Astrocyte (in vitro differentiated cells and primary cell): ENCODE results near the gene NEAT1. TPM values are rescaled to one million over a fixed set of nuclear protein-coding genes. Genes with fewer than 3 reads are reported as not detected.

ENCODE experiments used
- DNase-seq: peaks from one replicate; pipeline ENCODE4 v3.0.0-alpha.2; 2010; ENCODE audit warnings: low read depth
- FAIRE-seq: peaks from 2 replicates; lab custom pipeline; 2011; peaks lifted over from hg19 to GRCh38; lab: Jason Lieb, UNC
- H2AFZ ChIP-seq: 2 replicates; pipeline ENCODE4 v1.6.0; 2012; ENCODE audit warnings: low read depth, low read length, inconsistent platforms
- H3K27ac ChIP-seq: 2 replicates; pipeline ENCODE4 v1.5.1; 2011; ENCODE audit warnings: low read depth, low read length, inconsistent platforms
- H3K27me3 ChIP-seq: 2 replicates; pipeline ENCODE4 v1.6.0; 2011; ENCODE audit warnings: low read length, inconsistent platforms; ENCODE audit not compliant: insufficient read depth
- H3K36me3 ChIP-seq: 2 replicates; pipeline ENCODE4 v1.5.1; 2011; ENCODE audit warnings: low read length, inconsistent platforms; ENCODE audit not compliant: insufficient read depth
- H3K4me1 ChIP-seq: 2 replicates; pipeline ENCODE4 v1.5.1; 2011; ENCODE audit warnings: low read length, inconsistent platforms; ENCODE audit not compliant: insufficient read depth
- H3K4me2 ChIP-seq: 2 replicates; pipeline ENCODE4 v1.6.0; 2012; ENCODE audit warnings: low read length, inconsistent platforms
- H3K4me3 ChIP-seq: 2 replicates; pipeline ENCODE4 v1.5.1; 2011; ENCODE audit warnings: low read depth, mild to moderate bottlenecking, low read length, inconsistent platforms; ENCODE audit not compliant: insufficient read depth
- H3K79me2 ChIP-seq: 2 replicates; pipeline ENCODE4 v1.6.0; 2012; ENCODE audit warnings: mild to moderate bottlenecking, low read length, inconsistent platforms; ENCODE audit not compliant: insufficient read depth
- H3K9ac ChIP-seq: 2 replicates; pipeline ENCODE4 v1.6.0; 2012; ENCODE audit warnings: mild to moderate bottlenecking, low read length, inconsistent platforms
- H3K9me3 ChIP-seq: 2 replicates; pipeline ENCODE4 v1.5.1; 2012; ENCODE audit warnings: low read depth, mild to moderate bottlenecking, low read length, inconsistent platforms; ENCODE audit not compliant: insufficient read depth
- H4K20me1 ChIP-seq: 2 replicates; pipeline ENCODE4 v1.6.0; 2012; ENCODE audit warnings: low read length, inconsistent platforms; ENCODE audit not compliant: insufficient read depth
- H3K27ac Mint-ChIP-seq: one replicate; pipeline ENCODE4 v1.8.0; 2021; ENCODE audit warnings: mild to moderate bottlenecking, mixed read lengths; ENCODE audit not compliant: unreplicated experiment
- H3K27me3 Mint-ChIP-seq: one replicate; pipeline ENCODE4 v1.8.0; 2021; ENCODE audit warnings: low read depth, mixed read lengths; ENCODE audit not compliant: unreplicated experiment
- H3K36me3 Mint-ChIP-seq: one replicate; pipeline ENCODE4 v1.8.0; 2021; ENCODE audit warnings: low read depth, mixed read lengths; ENCODE audit not compliant: unreplicated experiment
- H3K4me1 Mint-ChIP-seq: one replicate; pipeline ENCODE4 v1.8.0; 2021; ENCODE audit warnings: low read depth, mixed read lengths; ENCODE audit not compliant: unreplicated experiment
- H3K4me3 Mint-ChIP-seq: one replicate; pipeline ENCODE4 v1.8.0; 2021; ENCODE audit warnings: mild to moderate bottlenecking, moderate library complexity, mixed read lengths; ENCODE audit not compliant: unreplicated experiment
- H3K9me3 Mint-ChIP-seq: one replicate; pipeline ENCODE4 v1.8.0; 2021; ENCODE audit warnings: mild to moderate bottlenecking, mixed read lengths; ENCODE audit not compliant: unreplicated experiment
- CTCF ChIP-seq: IDR thresholded peaks from 2 replicates; pipeline ENCODE4 v1.5.1; 2011; ENCODE audit warnings: low read depth, mild to moderate bottlenecking, inconsistent platforms, low read length, moderate library complexity; ENCODE audit not compliant: insufficient read depth
- EZH2 ChIP-seq: IDR thresholded peaks from 2 replicates; pipeline ENCODE4 v1.6.1; 2012; ENCODE audit warnings: mild to moderate bottlenecking, low read length, inconsistent platforms; ENCODE audit not compliant: insufficient read depth
- total RNA-seq: library from RNA; stranded (reverse); gene quantifications from 2 replicates; pipeline ENCODE4 v1.2.1, GENCODE V29; 2021

The NEAT1 gene
- total RNA-seq, 1 donor from 2014 or later: 317 TPM

- Histone ChIP-seq H2AFZ (no peak overlapping the region), H3K27me3 (no peaks in the 10 kb centered on the region), H3K36me3 (peaks cover 6% of the 10 kb centered on the region), H3K27ac (no peak overlapping the region), H3K9me3 (no peaks in the 10 kb centered on the region), H3K79me2 (peaks cover 62% of the 10 kb centered on the region), H3K4me1 (peaks cover 27% of the 10 kb centered on the region), H3K4me3 (no peak overlapping the region), H3K4me2 (no peak overlapping the region), H3K9ac (no peak overlapping the region), H4K20me1 (peaks cover 54% of the 10 kb centered on the region)
- H3K4me3 Mint-ChIP-seq: no peak overlapping the region
- FAIRE-seq (no peak), DNase-seq (no peak)
- TF ChIP-seq CTCF: no peak
- no peak for TF ChIP-seq EZH2
- peaks cover 32% of the 10 kb centered on the region for H3K36me3 Mint-ChIP-seq
- H3K27me3 Mint-ChIP-seq: no peaks in the 10 kb centered on the region
- peaks cover 30% of the 10 kb centered on the region for H3K4me1 Mint-ChIP-seq
- no peaks in the 10 kb centered on the region for H3K9me3 Mint-ChIP-seq
- H3K27ac Mint-ChIP-seq: no peak overlapping the region
These were observed 29.0 kb upstream of the NEAT1 start for GRCh38 chr11:65393513-65394079.

- FAIRE-seq (no peak), DNase-seq (no peak)
- Mint-ChIP-seq H3K4me1 (peaks cover 26% of the 10 kb centered on the region), H3K27ac (no peak overlapping the region), H3K27me3 (no peaks in the 10 kb centered on the region), H3K9me3 (no peaks in the 10 kb centered on the region), H3K36me3 (peaks cover 29% of the 10 kb centered on the region), H3K4me3 (no peak overlapping the region)
- no peak overlapping the region for H3K4me3 ChIP-seq
- H3K4me2 ChIP-seq: no peak overlapping the region
- H3K27me3 ChIP-seq: no peaks in the 10 kb centered on the region
- peaks cover 57% of the 10 kb centered on the region for H3K79me2 ChIP-seq
- no peaks in the 10 kb centered on the region for H3K9me3 ChIP-seq
- H4K20me1 ChIP-seq: peaks cover 57% of the 10 kb centered on the region
- H2AFZ ChIP-seq: no peak overlapping the region
- H3K27ac ChIP-seq: no peak overlapping the region
- H3K4me1 ChIP-seq: peaks cover 21% of the 10 kb centered on the region
- no peak for TF ChIP-seq EZH2
- no peak for TF ChIP-seq CTCF
- H3K36me3 ChIP-seq: peaks cover 6% of the 10 kb centered on the region
- no peak overlapping the region for H3K9ac ChIP-seq
These were observed 28.5 kb upstream of the NEAT1 start for GRCh38 chr11:65394125-65394536.

GRCh38 chr11:65395961-65396530 is 26.6 kb upstream of the NEAT1 start:
- Histone ChIP-seq H3K4me1 (peaks cover 2% of the 10 kb centered on the region), H3K27ac (no peak overlapping the region), H3K4me2 (no peak overlapping the region), H3K36me3 (peaks cover 8% of the 10 kb centered on the region), H3K9me3 (no peaks in the 10 kb centered on the region), H3K27me3 (no peaks in the 10 kb centered on the region), H3K4me3 (no peak overlapping the region), H4K20me1 (peaks cover 55% of the 10 kb centered on the region), H2AFZ (no peak overlapping the region), H3K79me2 (peaks cover 43% of the 10 kb centered on the region), H3K9ac (no peak overlapping the region)
- Mint-ChIP-seq H3K36me3 (peaks cover 22% of the 10 kb centered on the region), H3K27ac (no peak overlapping the region), H3K4me3 (no peak overlapping the region), H3K9me3 (no peaks in the 10 kb centered on the region), H3K27me3 (no peaks in the 10 kb centered on the region), H3K4me1 (peaks cover 9% of the 10 kb centered on the region)
- FAIRE-seq (no peak), DNase-seq (no peak)
- TF ChIP-seq EZH2 (no peak), CTCF (no peak)
